Mesendoderm (in vitro differentiated cells): ENCODE results near the gene GPX1.
"Not testable (repeated sequence)": the region's sequence is repeated elsewhere in the genome, so short reads cannot be mapped to it uniquely, and the experiment has no call there.

Source experiments
- DNase-seq: peaks from one replicate; pipeline ENCODE4 v3.0.0; 2013
- H2AK5ac ChIP-seq: 2 replicates; pipeline ENCODE4 v1.6.1; 2013; ENCODE audit warnings: low read length, inconsistent platforms
- H2BK120ac ChIP-seq: 2 replicates; pipeline ENCODE4 v1.6.1; 2013; ENCODE audit warnings: low read depth, mild to moderate bottlenecking, low read length, moderate library complexity, mixed read lengths
- H2BK15ac ChIP-seq: replicated peaks from 2 replicates; pipeline ENCODE4 v1.6.1; 2013; ENCODE audit warnings: low read depth, mild to moderate bottlenecking, moderate library complexity
- H2BK5ac ChIP-seq: 2 replicates; pipeline ENCODE4 v1.6.1; 2013; ENCODE audit warnings: low read length, inconsistent platforms
- H3K18ac ChIP-seq: 2 replicates; pipeline ENCODE4 v1.6.1; 2013; ENCODE audit warnings: mild to moderate bottlenecking, low read length, mixed read lengths
- H3K23ac ChIP-seq: one replicate; pipeline ENCODE4 v1.6.1; 2013; ENCODE audit warnings: low read length
- H3K27ac ChIP-seq: 2 replicates; pipeline ENCODE4 v1.5.1; 2013; ENCODE audit warnings: low read depth, mild to moderate bottlenecking, inconsistent platforms, low read length, moderate library complexity
- H3K27me3 ChIP-seq: 2 replicates; pipeline ENCODE4 v1.6.1; 2013; ENCODE audit warnings: low read length, control low read depth, mild to moderate bottlenecking, inconsistent platforms; ENCODE audit not compliant: insufficient read depth, poor library complexity
- H3K36me3 ChIP-seq: 2 replicates; pipeline ENCODE4 v1.6.1; 2013; ENCODE audit warnings: low read length, inconsistent platforms; ENCODE audit not compliant: control insufficient read depth, insufficient read depth
- H3K4ac ChIP-seq: one replicate; pipeline ENCODE4 v1.6.1; 2013; ENCODE audit warnings: low read depth, mild to moderate bottlenecking, low read length, moderate library complexity
- H3K4me1 ChIP-seq: 2 replicates; pipeline ENCODE4 v1.6.1; 2013; ENCODE audit warnings: low read depth, low read length, inconsistent platforms; ENCODE audit not compliant: control insufficient read depth
- H3K4me2 ChIP-seq: 2 replicates; pipeline ENCODE4 v1.6.1; 2013; ENCODE audit warnings: low read length
- H3K4me3 ChIP-seq: 2 replicates; pipeline ENCODE4 v1.5.1; 2013; ENCODE audit warnings: mild to moderate bottlenecking, low read length
- H3K56ac ChIP-seq: one replicate; pipeline ENCODE4 v1.6.1; 2013; ENCODE audit warnings: low read length
- H3K79me1 ChIP-seq: 2 replicates; pipeline ENCODE4 v1.6.1; 2013; ENCODE audit warnings: low read length, inconsistent platforms
- H3K79me2 ChIP-seq: 2 replicates; pipeline ENCODE4 v1.6.1; 2013; ENCODE audit warnings: mild to moderate bottlenecking, low read length; ENCODE audit not compliant: control insufficient read depth, insufficient read depth
- H3K9ac ChIP-seq: 2 replicates; pipeline ENCODE4 v1.6.1; 2013; ENCODE audit warnings: low read length, inconsistent platforms
- H4K5ac ChIP-seq: one replicate; pipeline ENCODE4 v1.6.1; 2013; ENCODE audit warnings: low read length
- H4K8ac ChIP-seq: one replicate; pipeline ENCODE4 v1.6.1; 2013; ENCODE audit warnings: low read depth, mild to moderate bottlenecking, control low read depth, low read length, moderate library complexity
- WGBS: extraction: QIAGEN DNeasy Blood & Tissue Kit; methylation state at CpG from one replicate; pipeline ENCODE4 v1.1.7; 2013; ENCODE audit warnings: low lambda C conversion rate, missing lambda C conversion rate; ENCODE audit not compliant: insufficient coverage; ENCODE audit errors: extremely low coverage; 5-methylcytosine and 5-hydroxymethylcytosine counted together

The GPX1 gene

DNA sequence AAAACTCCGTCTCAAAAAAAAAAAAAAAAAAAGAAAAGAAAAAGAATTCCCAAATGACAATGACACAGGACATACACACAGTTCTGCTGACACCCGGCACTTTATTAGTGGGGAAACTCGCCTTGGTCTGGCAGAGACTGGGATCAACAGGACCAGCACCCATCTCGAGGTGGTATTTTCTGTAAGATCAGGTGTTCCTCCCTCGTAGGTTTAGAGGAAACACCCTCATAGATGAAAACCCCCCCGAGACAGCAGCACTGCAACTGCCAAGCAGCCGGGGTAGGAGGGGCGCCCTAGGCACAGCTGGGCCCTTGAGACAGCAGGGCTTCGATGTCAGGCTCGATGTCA, 1.1 kb downstream of the GPX1 start:
- not testable (repeated sequence) for H2BK15ac ChIP-seq, H4K5ac ChIP-seq, H3K18ac ChIP-seq, H2AK5ac ChIP-seq, H3K4me1 ChIP-seq, H3K27ac ChIP-seq, DNase-seq, H4K8ac ChIP-seq, H3K23ac ChIP-seq, H2BK5ac ChIP-seq, H3K4me3 ChIP-seq, H2BK120ac ChIP-seq, H3K27me3 ChIP-seq, H3K79me2 ChIP-seq, H3K36me3 ChIP-seq, H3K79me1 ChIP-seq, H3K4ac ChIP-seq
- peak overlapping the region; percentile 94 for H3K56ac ChIP-seq
- WGBS, result no CpG with 5 or more reads among the region's 10 CpGs
- H3K4me2 ChIP-seq, result peak overlapping the region; percentile 4
- H3K9ac ChIP-seq, result peak overlapping the region; percentile 90

DNA sequence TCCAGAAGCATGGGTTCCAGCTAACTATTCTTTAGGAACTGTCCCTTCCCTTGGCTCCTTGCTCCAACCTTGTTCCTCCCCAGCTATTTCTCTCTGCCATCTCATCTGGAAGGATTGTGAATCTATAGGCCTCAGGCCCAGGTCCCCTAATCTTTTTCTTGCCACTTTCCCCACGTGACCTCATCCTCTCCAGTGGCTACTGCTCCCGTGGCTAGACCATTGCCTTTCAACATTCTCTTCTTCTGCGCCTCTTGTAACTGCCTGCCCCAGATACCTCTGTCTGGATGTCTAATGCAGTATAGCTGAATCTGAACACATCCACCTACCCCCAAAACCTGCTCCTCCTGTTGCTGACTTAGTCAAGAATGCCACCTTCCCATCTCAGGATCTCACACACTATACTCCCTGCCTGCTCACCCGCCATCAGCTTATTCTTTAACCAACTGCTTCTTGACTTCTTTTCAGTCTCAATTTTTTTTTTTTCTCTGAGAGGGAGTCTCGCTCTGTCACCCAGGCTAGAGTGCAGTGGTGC, 5.2 kb downstream of the GPX1 start:
- H3K27ac ChIP-seq, result no peak overlapping the region
- WGBS, result no CpG with 5 or more reads among the region's 5 CpGs

DNA sequence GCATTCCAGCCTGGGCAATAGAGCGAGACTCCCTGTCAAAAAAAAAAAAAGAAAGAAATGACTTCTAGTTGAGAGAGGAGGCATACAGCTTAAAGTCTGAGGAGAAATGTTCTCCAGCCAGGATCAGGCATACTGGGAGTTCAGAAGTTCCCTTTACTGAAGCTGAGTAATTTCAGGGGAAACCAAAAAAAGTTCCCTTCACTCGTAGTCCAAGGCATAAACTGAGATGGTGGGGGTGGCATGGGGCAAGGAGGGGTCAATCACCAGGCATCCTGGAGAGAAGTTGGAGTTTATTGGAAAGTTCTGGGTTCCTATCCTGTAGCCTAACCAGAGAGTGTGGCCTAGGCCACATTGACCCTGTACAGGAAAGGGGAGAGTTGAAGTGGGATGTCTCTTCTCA, 5.9 kb downstream of the GPX1 start:
- Histone ChIP-seq H2BK5ac (no peak overlapping the region), H4K8ac (no peak overlapping the region), H3K4me3 (no peak overlapping the region), H3K36me3 (peaks cover 1% of the 10 kb centered on the region), H3K23ac (no peak overlapping the region), H3K9ac (no peak overlapping the region), H3K27me3 (no peaks in the 10 kb centered on the region), H4K5ac (peak overlapping the region; percentile 39), H3K4me2 (no peak overlapping the region), H3K4me1 (no peaks in the 10 kb centered on the region), H3K56ac (no peak overlapping the region), H2BK120ac (no peak overlapping the region), H2AK5ac (no peak overlapping the region), H3K27ac (no peak overlapping the region), H2BK15ac (no peak overlapping the region), H3K79me1 (peaks cover 2% of the 10 kb centered on the region), H3K79me2 (peaks cover 4% of the 10 kb centered on the region), H3K18ac (no peak overlapping the region), H3K4ac (no peak overlapping the region)
- DNase-seq, result no peak
- no CpG with 5 or more reads among the region's 2 CpGs for WGBS

More for the DNA sequence above, 5.2 kb downstream of the GPX1 start:
- Histone ChIP-seq H3K9ac (no peak overlapping the region), H2BK120ac (no peak overlapping the region), H3K4me3 (no peak overlapping the region), H3K36me3 (peaks cover 1% of the 10 kb centered on the region), H3K4me1 (no peaks in the 10 kb centered on the region), H2AK5ac (no peak overlapping the region), H3K4me2 (no peak overlapping the region), H2BK15ac (no peak overlapping the region), H3K27me3 (no peaks in the 10 kb centered on the region), H3K79me2 (peaks cover 8% of the 10 kb centered on the region), H3K79me1 (peaks cover 2% of the 10 kb centered on the region), H3K18ac (no peak overlapping the region), H4K8ac (no peak overlapping the region), H3K23ac (no peak overlapping the region), H3K4ac (no peak overlapping the region), H2BK5ac (no peak overlapping the region), H4K5ac (no peak overlapping the region), H3K56ac (no peak overlapping the region)
- DNase-seq, result no peak

DNA sequence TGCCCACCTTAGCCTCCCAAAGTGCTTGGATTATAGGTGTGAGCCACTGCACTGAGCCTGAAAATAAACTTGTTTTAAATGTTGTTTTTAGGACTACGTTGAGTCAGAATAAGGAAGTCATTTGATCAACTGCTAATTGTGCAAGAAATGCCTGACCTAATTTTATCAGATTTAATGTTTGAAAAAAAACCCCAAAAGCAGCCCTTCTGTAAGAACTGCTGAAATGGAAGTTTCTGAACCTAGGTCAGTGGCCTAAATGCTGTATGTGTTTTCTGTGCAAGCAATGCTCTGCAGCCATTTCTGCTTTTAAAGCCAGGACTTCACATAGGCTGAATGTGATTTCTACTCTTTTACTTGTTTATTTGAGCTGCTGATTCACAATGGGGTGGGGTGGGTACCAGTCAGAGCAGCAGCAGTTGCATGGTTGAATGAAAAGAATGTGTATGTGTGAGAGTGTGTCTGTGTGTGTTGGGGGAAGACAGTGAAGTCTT, 6.6 kb downstream of the GPX1 start:
- Histone ChIP-seq H3K4ac (no peak overlapping the region), H3K4me1 (no peaks in the 10 kb centered on the region), H3K27ac (no peak overlapping the region), H3K79me2 (peaks cover 2% of the 10 kb centered on the region), H3K9ac (no peak overlapping the region), H3K36me3 (peaks cover 1% of the 10 kb centered on the region), H3K27me3 (no peaks in the 10 kb centered on the region), H3K4me3 (no peak overlapping the region), H2BK120ac (no peak overlapping the region), H4K8ac (no peak overlapping the region), H4K5ac (no peak overlapping the region), H3K4me2 (no peak overlapping the region), H3K79me1 (peaks cover 2% of the 10 kb centered on the region), H2BK5ac (no peak overlapping the region), H3K56ac (no peak overlapping the region), H2BK15ac (no peak overlapping the region), H3K23ac (no peak overlapping the region), H3K18ac (no peak overlapping the region), H2AK5ac (no peak overlapping the region)
- WGBS, result no CpG with 5 or more reads among the region's 1 CpG
- peak; percentile 32 for DNase-seq

DNA sequence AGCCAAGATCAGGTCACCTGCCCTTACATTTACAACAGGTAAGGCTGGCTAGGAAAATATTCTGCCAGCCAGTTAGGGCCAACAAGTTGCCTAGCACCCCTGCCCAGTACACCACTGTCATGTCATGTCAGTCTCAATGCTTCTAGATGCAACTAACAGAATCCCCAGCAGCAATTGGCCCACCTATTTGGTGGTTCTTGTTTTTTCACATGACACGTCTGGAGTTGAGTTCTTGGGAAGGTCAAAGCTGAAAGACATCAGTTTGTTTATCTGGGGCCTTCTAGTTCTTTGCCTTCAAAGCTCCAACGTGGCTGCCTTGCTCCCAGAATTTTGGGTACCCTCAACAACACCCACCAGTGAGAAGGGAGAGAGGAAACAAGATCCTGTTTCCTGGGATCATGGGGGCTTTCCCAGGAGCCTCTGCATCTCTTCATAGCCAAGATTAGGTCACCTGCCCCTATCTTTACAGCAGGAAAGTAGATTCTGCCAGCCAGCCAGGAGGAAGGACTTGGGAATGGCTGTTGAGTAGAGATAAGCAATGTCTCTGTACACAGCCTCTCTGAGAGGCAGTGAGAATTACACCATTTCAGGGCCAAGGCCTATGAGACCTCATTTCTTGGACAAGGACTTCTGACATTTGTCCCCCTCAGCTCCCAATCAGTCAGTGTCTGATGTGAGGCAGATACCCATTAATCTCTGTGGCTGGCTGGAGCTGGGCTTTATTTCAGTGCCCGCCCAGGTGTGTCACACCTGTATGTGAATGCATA, 8.6 kb downstream of the GPX1 start:
- H3K9ac ChIP-seq, result no peak overlapping the region
- no peak overlapping the region for H3K4me3 ChIP-seq
- no peak overlapping the region for H3K23ac ChIP-seq
- no peak overlapping the region for H2BK120ac ChIP-seq
- H3K27ac ChIP-seq, result no peak overlapping the region
- no peaks in the 10 kb centered on the region for H3K79me2 ChIP-seq
- no peaks in the 10 kb centered on the region for H3K36me3 ChIP-seq
- H3K4me2 ChIP-seq, result no peak overlapping the region
- H4K5ac ChIP-seq, result no peak overlapping the region
- H3K79me1 ChIP-seq, result no peaks in the 10 kb centered on the region
- no peak for DNase-seq
- no CpG with 5 or more reads among the region's 3 CpGs for WGBS
- H3K18ac ChIP-seq, result no peak overlapping the region
- no peak overlapping the region for H4K8ac ChIP-seq
- no peak overlapping the region for H2BK5ac ChIP-seq
- no peak overlapping the region for H3K56ac ChIP-seq
- no peaks in the 10 kb centered on the region for H3K27me3 ChIP-seq
- no peaks in the 10 kb centered on the region for H3K4me1 ChIP-seq
- H2BK15ac ChIP-seq, result no peak overlapping the region
- H3K4ac ChIP-seq, result no peak overlapping the region
- no peak overlapping the region for H2AK5ac ChIP-seq
